Lower leg skin (tissue), 3 donors: ENCODE data around the gene TCEAL7.
"Not testable (repeated sequence)": the region's sequence is repeated elsewhere in the genome, so short reads cannot be mapped to it uniquely, and the experiment has no call there.

ENCODE experiments used
- POLR2A ChIP-seq, 2 donors: fragments of 450-650 bp; IDR thresholded peaks; one replicate each; pipeline ENCODE4 v1.6.1; 2016 to 2017; ENCODE audit warnings: antibody characterized with exemption in 2 of 2, mild to moderate bottlenecking in 1 of 2, moderate library complexity in 1 of 2
- TF ChIP-seq, protein P1 (sequence below), 3 donors: fragments of 450-650 bp; IDR thresholded peaks; one replicate each; pipeline ENCODE4 v1.5.1; 2016; ENCODE audit warnings: antibody characterized with exemption in 3 of 3, mild to moderate bottlenecking in 3 of 3, moderate library complexity in 2 of 3

DNA sequence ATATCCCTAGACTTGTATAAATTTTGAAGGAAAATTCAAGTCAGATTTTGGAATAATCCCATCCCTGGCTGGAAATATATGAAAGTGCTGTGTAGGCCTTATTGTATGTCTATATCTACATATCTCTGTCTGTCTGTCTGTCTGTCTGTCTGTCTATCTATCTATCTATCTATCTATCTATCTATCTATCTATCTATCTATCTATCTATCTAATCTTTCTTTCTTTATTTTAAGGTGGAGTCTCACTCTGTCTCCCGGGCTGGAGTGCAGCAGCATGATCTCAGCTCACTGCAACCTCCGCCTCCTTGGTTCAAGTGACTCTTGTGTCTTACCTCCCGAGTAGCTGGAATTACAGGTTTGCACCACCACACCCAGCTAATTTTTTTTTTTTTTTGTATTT is 29.6 kb downstream of the TCEAL7 start:
- not testable (repeated sequence) for TF ChIP-seq POLR2A (IDR thresholded peaks at IDR 0.05)
- TF ChIP-seq, protein P1, sequence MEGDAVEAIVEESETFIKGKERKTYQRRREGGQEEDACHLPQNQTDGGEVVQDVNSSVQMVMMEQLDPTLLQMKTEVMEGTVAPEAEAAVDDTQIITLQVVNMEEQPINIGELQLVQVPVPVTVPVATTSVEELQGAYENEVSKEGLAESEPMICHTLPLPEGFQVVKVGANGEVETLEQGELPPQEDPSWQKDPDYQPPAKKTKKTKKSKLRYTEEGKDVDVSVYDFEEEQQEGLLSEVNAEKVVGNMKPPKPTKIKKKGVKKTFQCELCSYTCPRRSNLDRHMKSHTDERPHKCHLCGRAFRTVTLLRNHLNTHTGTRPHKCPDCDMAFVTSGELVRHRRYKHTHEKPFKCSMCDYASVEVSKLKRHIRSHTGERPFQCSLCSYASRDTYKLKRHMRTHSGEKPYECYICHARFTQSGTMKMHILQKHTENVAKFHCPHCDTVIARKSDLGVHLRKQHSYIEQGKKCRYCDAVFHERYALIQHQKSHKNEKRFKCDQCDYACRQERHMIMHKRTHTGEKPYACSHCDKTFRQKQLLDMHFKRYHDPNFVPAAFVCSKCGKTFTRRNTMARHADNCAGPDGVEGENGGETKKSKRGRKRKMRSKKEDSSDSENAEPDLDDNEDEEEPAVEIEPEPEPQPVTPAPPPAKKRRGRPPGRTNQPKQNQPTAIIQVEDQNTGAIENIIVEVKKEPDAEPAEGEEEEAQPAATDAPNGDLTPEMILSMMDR (IDR thresholded peaks at IDR 0.05): not testable (repeated sequence)
